ENCODE measurements around the gene APH1A.
"Not testable (repeated sequence)": the region's sequence is repeated elsewhere in the genome, so short reads cannot be mapped to it uniquely, and the experiment has no call there.

DNA sequence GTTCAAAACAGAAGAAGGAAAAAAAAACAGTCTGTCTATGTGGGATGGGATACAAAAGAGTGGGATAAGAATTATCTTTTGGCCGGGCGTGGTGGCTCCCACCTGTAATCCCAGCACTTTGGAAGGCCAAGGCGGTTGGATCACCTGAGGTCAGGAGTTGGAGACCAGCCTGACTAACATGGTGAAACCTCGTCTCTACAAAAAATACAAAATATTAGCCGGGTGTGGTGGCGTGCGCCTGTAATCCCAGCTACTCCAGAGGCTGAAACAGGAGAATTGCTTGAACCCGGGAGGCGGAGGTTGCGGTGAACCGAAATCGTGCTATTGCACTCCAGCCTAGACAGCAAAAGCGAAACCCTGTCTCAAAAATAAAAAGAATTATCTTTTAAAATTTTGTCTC, 31.6 kb downstream of the APH1A start:
- not testable (repeated sequence) for TF ChIP-seq CREB1 (IDR thresholded peaks at IDR 0.05); CREB1 (CRISPR knock-in tag; IDR thresholded peaks at IDR 0.05); POLR2A (IDR thresholded peaks at IDR 0.05; ENCODE audit: insufficient read depth in 1 of 2, low read depth in 2 of 2, low read length in 2 of 2); ZNF747 (CRISPR knock-in tag; IDR thresholded peaks at IDR 0.05; ENCODE audit: borderline replicate concordance); NR2F1 (CRISPR knock-in tag; IDR thresholded peaks at IDR 0.05)

Data from HepG2 (cell line).